Choroid plexus epithelial cell (primary cell): ENCODE measurements around the gene CREB3.
A peak's percentile ranks its signal among the peaks of the same experiment; 100 is the strongest.

Source experiments
- DNase-seq: peaks from one replicate; pipeline ENCODE4 v3.0.0-alpha.2; 2010; ENCODE audit warnings: low read depth
- H3K4me3 ChIP-seq: 2 replicates; pipeline ENCODE4 v1.5.1; 2011; ENCODE audit warnings: low read depth, mild to moderate bottlenecking, control low read depth, low read length, moderate library complexity
- TF ChIP-seq, protein P1 (sequence below): conservative IDR thresholded peaks from 2 replicates; pipeline ENCODE4 v1.5.1; 2011; ENCODE audit warnings: low read depth, mild to moderate bottlenecking, control low read depth, inconsistent platforms, low read length, moderate library complexity

The CREB3 gene

DNA sequence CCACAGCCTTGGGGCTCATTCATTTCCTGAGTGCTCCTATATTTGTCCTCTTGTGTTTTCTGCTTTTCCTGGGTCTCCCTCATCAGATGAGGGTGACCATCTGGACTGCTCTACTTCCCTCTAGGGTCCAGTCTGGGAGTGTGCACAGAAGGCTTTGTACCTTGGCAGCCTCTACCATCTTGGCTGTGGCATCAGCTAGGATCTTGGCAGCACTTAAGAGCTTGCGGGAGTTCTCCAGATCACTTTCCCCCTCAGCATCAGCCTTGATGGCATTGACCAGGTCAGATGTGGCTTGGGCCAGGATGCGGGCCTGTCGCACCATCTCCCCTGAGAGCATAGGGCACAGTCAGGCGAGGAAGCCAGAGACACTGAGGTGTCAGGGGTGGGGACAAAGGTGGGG is 16.2 kb upstream of the CREB3 start:
- no peak overlapping the region for H3K4me3 ChIP-seq
- TF ChIP-seq, protein P1, sequence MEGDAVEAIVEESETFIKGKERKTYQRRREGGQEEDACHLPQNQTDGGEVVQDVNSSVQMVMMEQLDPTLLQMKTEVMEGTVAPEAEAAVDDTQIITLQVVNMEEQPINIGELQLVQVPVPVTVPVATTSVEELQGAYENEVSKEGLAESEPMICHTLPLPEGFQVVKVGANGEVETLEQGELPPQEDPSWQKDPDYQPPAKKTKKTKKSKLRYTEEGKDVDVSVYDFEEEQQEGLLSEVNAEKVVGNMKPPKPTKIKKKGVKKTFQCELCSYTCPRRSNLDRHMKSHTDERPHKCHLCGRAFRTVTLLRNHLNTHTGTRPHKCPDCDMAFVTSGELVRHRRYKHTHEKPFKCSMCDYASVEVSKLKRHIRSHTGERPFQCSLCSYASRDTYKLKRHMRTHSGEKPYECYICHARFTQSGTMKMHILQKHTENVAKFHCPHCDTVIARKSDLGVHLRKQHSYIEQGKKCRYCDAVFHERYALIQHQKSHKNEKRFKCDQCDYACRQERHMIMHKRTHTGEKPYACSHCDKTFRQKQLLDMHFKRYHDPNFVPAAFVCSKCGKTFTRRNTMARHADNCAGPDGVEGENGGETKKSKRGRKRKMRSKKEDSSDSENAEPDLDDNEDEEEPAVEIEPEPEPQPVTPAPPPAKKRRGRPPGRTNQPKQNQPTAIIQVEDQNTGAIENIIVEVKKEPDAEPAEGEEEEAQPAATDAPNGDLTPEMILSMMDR = peak; percentile 20
- DNase-seq = no peak

DNA sequence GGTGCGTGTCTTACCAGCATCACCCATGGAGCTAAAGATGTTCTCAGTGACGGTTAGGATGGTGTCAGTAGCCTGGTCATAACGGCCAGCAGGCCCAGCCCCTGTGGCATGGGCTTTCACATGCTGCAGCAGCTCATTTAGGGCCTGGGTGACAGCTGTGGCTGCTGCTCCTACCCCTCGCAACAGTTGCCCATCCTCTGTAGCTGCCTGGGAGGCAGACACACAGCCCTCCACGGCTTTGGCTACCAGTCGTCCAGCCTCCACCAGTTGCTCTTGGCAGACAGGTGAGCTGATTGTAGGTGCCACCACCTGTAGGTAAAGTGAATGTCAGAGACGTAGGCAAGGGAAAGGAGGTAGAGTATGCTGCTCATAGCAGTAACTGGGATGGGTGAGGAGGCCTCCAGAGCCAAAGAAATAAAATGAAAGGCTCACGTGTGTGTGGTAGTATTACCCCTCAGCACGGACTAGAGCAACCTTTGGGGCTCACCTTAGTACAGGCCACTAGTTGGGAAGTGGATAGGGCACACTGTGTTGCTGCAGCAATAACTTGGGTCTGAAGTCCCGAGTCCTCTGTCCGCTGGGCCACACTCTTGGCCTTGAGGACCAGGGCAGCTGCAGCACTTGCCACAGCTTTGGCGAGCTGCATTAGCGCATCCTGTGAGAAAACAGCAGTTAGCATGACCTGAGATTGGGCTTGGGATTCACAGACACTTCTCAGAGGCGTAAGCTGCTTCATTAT is 15.2 kb upstream of the CREB3 start:
- TF ChIP-seq, protein P1 = no peak
- no peak overlapping the region for H3K4me3 ChIP-seq
- DNase-seq = no peak

DNA sequence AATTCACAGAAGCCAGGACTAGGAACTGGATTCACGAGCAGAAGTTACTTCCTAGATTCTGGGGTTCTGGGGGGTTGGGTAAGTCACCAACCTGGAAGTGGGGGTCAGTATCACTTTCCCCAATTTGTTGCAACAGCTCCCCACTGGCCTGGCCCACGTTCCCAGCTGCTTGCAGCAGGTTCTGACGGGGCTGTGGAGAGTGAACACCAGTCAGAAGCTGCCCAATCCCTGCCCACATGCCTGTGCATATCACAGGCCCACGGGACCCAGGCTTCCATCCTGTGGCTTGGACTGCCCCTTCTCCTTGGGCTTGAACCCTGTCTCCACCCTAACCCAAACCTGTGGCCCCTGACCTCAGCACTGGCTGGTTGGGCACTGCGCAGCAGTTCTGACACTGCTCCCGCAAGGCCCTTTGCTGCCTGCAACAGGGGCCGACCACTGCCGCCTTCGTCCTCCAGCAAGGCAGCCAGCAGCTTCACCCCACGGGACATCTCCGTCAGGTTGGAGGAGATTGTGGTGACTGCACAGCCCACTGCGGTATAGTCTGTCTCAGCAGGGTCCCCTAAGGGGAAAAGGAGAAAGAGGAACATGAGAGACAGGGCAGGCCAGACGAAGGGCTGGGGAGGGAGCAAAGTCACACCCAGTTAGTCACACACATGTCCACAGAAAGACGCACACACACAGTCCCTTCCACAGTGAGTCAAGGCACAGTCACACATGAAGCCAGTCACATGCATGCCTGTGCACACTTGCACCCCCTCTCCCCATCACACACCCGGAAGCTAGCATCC is 13.6 kb upstream of the CREB3 start:
- TF ChIP-seq, protein P1 = no peak
- no peak overlapping the region for H3K4me3 ChIP-seq
- DNase-seq = no peak

DNA sequence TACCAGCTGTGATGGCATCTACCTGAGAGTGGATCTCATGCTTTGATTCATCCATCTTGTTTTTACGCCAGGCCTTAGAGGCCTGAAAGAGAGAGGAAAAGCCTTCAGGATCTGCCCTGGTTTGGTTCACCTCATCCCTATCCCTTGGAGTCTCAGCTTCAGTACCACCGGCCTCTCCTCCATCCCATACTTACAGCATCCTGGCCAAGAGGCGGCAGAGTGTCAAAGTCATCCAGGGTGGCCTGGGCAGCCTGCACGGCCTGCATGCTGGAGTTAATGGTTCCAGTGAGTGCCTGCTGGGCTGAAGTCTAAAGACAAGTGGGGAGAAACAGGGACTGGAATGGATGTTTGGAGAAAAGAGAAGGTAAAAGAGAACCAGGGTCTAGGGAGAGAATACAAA is 12.9 kb upstream of the CREB3 start:
- H3K4me3 ChIP-seq = no peak overlapping the region
- no peak for DNase-seq
- TF ChIP-seq, protein P1 = no peak

DNA sequence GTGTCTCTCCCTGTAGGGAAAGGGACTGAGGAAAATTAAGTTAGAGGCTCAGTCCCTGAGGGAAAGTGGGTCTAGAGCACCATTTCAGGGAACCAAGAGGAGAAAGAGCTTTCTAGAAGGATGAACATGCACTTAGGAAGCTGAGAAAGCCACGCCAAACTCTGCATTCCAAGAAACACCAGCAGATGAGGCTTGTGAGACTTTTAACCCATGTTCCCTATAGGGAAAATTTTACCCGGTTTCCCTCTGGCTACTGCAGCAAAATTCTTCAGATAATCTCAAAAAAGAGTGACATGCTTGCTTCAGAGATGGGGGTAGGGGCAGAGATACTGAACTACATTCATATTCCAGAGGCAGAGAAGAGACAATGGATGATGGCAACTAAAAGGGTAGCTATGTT is 9.0 kb upstream of the CREB3 start:
- H3K4me3 ChIP-seq = no peak overlapping the region
- TF ChIP-seq, protein P1 = no peak
- DNase-seq = no peak

DNA sequence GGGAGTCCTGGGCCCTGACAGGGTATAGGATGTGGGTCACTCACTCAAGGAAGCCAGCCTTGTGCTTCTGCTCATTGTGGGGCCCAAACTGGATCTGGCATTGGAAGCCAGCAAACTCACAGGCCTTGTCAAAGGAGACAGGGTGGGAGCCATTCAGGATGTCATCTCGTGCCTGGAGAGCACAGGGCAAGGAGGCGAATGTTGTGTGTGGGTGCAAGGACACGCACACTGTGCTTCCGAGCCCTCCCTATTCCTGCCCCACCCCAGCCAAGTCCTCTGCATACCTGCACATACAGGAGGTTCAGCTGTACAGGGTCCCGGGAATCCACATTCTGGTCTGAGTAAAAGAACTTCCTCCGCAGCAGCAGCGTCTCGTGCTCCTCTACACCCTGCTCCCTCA is 8.6 kb upstream of the CREB3 start:
- TF ChIP-seq, protein P1 = no peak
- DNase-seq = no peak
- no peak overlapping the region for H3K4me3 ChIP-seq
